Adipose tissue (tissue), 3 donors: ENCODE results near the gene ARF3. TPM values are rescaled to one million over a fixed set of nuclear protein-coding genes. Genes with fewer than 3 reads are reported as not detected.
"Not testable (repeated sequence)": the region's sequence is repeated elsewhere in the genome, so short reads cannot be mapped to it uniquely, and the experiment has no call there.

Experiments
- H3K27ac ChIP-seq: one replicate; pipeline ENCODE4 v1.5.1; 2013; ENCODE audit warnings: low read depth, low read length
- WGBS, 3 donors: extraction: QIAGEN DNeasy Blood & Tissue Kit; methylation state at CpG; one replicate each; pipeline ENCODE4 v1.1.7; 2013; 5-methylcytosine and 5-hydroxymethylcytosine counted together
- polyA plus RNA-seq, 3 donors: library from polyadenylated mRNA; stranded (reverse); fragments of 200-250 nt; gene quantifications; one replicate each; pipeline ENCODE4 v1.2.3, GENCODE V29; 2013
- donor health status: healthy with polysubstance abuse.
- donor health status: Bipolar disorder and iron deficiency.
- donor health status: healthy.

The ARF3 gene
- polyA plus RNA-seq, 3 donors, result 26.8 to 73.8 (median 68.1) TPM

- H3K27ac ChIP-seq, result no peak overlapping the region
- 47 to 64% (median 51%) methylated on average over 3 of the region's 3 CpGs for WGBS, 3 donors
Measured at GRCh38 chr12:48940181-48940580, 17.1 kb downstream of the ARF3 start.

- 84 to 92% (median 85%) methylated on average over 7 of the region's 7 CpGs for WGBS, 3 donors
- H3K27ac ChIP-seq, result no peak overlapping the region
Measured at GRCh38 chr12:48938805-48939204, 18.5 kb downstream of the ARF3 start.

GRCh38 chr12:48937170-48937569 lies 20.1 kb downstream of the ARF3 start:
- 81 to 89% (median 86%) methylated on average over 6 of the region's 6 CpGs for WGBS, 3 donors
- no peak overlapping the region for H3K27ac ChIP-seq

GRCh38 chr12:48936379-48936979 lies 20.8 kb downstream of the ARF3 start:
- H3K27ac ChIP-seq, result no peak overlapping the region

GRCh38 chr12:48934312-48934706 lies 23.0 kb downstream of the ARF3 start:
- 93 to 100% (median 100%) methylated on average over 1 of the region's 1 CpG for WGBS, 3 donors
- H3K27ac ChIP-seq, result no peak overlapping the region

- 83 to 87% (median 83%) methylated on average over 9 of the region's 9 CpGs for WGBS, 3 donors
- no peak overlapping the region for H3K27ac ChIP-seq
Measured at GRCh38 chr12:48933664-48934311, 23.5 kb downstream of the ARF3 start.

GRCh38 chr12:48932878-48933277 lies 24.4 kb downstream of the ARF3 start:
- H3K27ac ChIP-seq, result no peak overlapping the region
- WGBS, 3 donors, result 52 to 87% (median 70%) methylated on average over 2 of the region's 2 CpGs

- 84 to 86% (median 85%) methylated on average over 4 of the region's 4 CpGs for WGBS, 3 donors
- H3K27ac ChIP-seq, result no peak overlapping the region
Measured at GRCh38 chr12:48930475-48930874, 26.8 kb downstream of the ARF3 start.

GRCh38 chr12:48929551-48929950 lies 27.7 kb downstream of the ARF3 start:
- WGBS, 3 donors, result 80 to 100% (median 89%) methylated on average over 1 of the region's 1 CpG

GRCh38 chr12:48927261-48927660 lies 30.0 kb downstream of the ARF3 start:
- H3K27ac ChIP-seq, result no peak overlapping the region
- 87 to 91% (median 90%) methylated on average over 2 of the region's 2 CpGs for WGBS, 3 donors

More at GRCh38 chr12:48929551-48929950, 27.7 kb downstream of the ARF3 start:
- H3K27ac ChIP-seq, result no peak overlapping the region

- no peak within 1 kb of the TSS for H3K27ac ChIP-seq
- 3 to 4% (median 3%) methylated on average over 33 to 38 of the region's 38 CpGs for WGBS, 3 donors
Measured at GRCh38 chr12:48925304-48926011, 31.8 kb downstream of the ARF3 start, which contains the start of gene FKBP11. Gene FKBP11, minus strand, starts transcription at chr12:48925492. Its CDS starts 64 bp downstream, at chr12:48925428.

- 1% methylated on average over 42 to 43 of the region's 43 CpGs for WGBS, 3 donors
- H3K27ac ChIP-seq, result no peak overlapping the region
Measured at GRCh38 chr12:48924617-48925303, 32.5 kb downstream of the ARF3 start.

GRCh38 chr12:48923117-48923516 lies 34.2 kb downstream of the ARF3 start:
- no peak overlapping the region for H3K27ac ChIP-seq
- WGBS, 3 donors, result 89 to 93% (median 89%) methylated on average over 3 of the region's 3 CpGs

- WGBS, 3 donors, result 39 to 68% (median 45%) methylated on average over 3 of the region's 3 CpGs
- H3K27ac ChIP-seq, result no peak overlapping the region
Measured at GRCh38 chr12:48917857-48918537, 39.3 kb downstream of the ARF3 start.

GRCh38 chr12:48910196-48910595 lies 47.1 kb downstream of the ARF3 start:
- H3K27ac ChIP-seq, result no peak overlapping the region

- H3K27ac ChIP-seq, result not testable (repeated sequence)
- 88 to 96% (median 89%) methylated on average over 8 to 11 of the region's 11 CpGs for WGBS, 3 donors
Measured at GRCh38 chr12:48909698-48910097, 47.6 kb downstream of the ARF3 start.

GRCh38 chr12:48907245-48907644 lies 50.0 kb downstream of the ARF3 start:
- 18 to 59% (median 53%) methylated on average over 3 of the region's 3 CpGs for WGBS, 3 donors
- H3K27ac ChIP-seq, result no peak overlapping the region

GRCh38 chr12:48903982-48904411 lies 53.3 kb downstream of the ARF3 start:
- H3K27ac ChIP-seq, result no peak overlapping the region
- 1% methylated on average over 19 of the region's 19 CpGs for WGBS, 3 donors
